BE2C (cell line): ENCODE results near the gene CTDSPL.

Experiments used
- DNase-seq: peaks from one replicate; pipeline ENCODE4 v3.0.0-alpha.2; 2020
- H3K27me3 ChIP-seq: fragments of 250-450 bp; sonication (Bioruptor Pico); 2 replicates; pipeline ENCODE4 v1.5.1; 2020; ENCODE audit warnings: mild to moderate bottlenecking
- H3K36me3 ChIP-seq: fragments of 250-450 bp; sonication (Bioruptor Pico); 2 replicates; pipeline ENCODE4 v1.5.1; 2020; ENCODE audit warnings: mild to moderate bottlenecking
- H3K4me1 ChIP-seq: fragments of 250-450 bp; sonication (Bioruptor Pico); 2 replicates; pipeline ENCODE4 v1.5.1; 2020
- H3K4me3 ChIP-seq: 2 replicates; pipeline ENCODE4 v1.5.1; 2011; ENCODE audit warnings: low read depth, low read length
- H3K9me3 ChIP-seq: fragments of 250-450 bp; sonication (Bioruptor Pico); 2 replicates; pipeline ENCODE4 v1.5.1; 2020
- TF ChIP-seq, protein P1 (sequence below): IDR thresholded peaks from 2 replicates; pipeline ENCODE4 v1.5.1; 2012; ENCODE audit warnings: mild to moderate bottlenecking, low read depth, low read length

Gene CTDSPL

DNA sequence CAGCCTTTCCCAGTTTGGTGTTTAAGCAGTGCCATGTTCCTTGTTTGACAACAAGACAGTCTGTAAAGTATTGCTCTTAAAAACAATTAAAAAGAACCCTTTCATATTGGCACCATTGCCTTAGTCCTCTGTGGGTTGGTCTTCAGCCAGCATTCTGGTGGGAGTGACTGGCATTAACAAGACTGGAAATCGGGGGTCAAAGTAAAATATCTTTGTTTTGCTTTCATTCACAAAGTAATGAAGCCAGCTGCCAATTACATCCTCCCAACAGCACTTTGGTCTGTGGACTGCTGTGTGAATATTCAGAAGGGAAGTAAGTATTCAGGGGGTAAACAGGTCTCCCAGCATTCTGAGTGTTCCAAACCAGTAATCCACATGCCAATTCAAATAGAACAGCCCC, 120.7 kb downstream of the CTDSPL start:
- Histone ChIP-seq H3K27me3 (no peaks in the 10 kb centered on the region), H3K9me3 (no peaks in the 10 kb centered on the region), H3K36me3 (no peaks in the 10 kb centered on the region), H3K4me1 (no peaks in the 10 kb centered on the region), H3K4me3 (no peak overlapping the region)
- TF ChIP-seq, protein P1, sequence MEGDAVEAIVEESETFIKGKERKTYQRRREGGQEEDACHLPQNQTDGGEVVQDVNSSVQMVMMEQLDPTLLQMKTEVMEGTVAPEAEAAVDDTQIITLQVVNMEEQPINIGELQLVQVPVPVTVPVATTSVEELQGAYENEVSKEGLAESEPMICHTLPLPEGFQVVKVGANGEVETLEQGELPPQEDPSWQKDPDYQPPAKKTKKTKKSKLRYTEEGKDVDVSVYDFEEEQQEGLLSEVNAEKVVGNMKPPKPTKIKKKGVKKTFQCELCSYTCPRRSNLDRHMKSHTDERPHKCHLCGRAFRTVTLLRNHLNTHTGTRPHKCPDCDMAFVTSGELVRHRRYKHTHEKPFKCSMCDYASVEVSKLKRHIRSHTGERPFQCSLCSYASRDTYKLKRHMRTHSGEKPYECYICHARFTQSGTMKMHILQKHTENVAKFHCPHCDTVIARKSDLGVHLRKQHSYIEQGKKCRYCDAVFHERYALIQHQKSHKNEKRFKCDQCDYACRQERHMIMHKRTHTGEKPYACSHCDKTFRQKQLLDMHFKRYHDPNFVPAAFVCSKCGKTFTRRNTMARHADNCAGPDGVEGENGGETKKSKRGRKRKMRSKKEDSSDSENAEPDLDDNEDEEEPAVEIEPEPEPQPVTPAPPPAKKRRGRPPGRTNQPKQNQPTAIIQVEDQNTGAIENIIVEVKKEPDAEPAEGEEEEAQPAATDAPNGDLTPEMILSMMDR, result no peak
- no peak for DNase-seq

DNA sequence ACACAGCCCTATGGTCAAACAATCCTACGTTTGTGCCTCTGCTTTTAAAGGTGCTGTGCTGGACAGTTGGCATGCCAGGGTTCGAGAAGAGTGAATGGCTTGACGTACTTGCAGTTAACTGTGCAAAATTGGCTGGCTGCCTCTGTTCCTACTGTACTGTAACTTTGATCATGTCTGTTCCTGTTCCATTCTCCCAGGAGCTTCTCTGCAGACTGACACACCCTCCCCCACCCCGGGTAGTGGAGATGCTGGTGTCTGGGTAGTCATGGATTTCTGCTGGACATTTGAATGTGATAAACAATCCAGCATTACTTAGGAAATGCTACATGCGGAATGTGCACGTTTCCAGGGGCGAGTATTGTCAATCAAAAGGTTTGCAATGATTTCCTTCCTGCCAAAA, 122.4 kb downstream of the CTDSPL start:
- no peak overlapping the region for H3K4me3 ChIP-seq
- DNase-seq, result no peak
- H3K9me3 ChIP-seq, result no peaks in the 10 kb centered on the region
- H3K4me1 ChIP-seq, result no peaks in the 10 kb centered on the region
- TF ChIP-seq, protein P1, result no peak
- no peaks in the 10 kb centered on the region for H3K27me3 ChIP-seq
- H3K36me3 ChIP-seq, result no peaks in the 10 kb centered on the region

DNA sequence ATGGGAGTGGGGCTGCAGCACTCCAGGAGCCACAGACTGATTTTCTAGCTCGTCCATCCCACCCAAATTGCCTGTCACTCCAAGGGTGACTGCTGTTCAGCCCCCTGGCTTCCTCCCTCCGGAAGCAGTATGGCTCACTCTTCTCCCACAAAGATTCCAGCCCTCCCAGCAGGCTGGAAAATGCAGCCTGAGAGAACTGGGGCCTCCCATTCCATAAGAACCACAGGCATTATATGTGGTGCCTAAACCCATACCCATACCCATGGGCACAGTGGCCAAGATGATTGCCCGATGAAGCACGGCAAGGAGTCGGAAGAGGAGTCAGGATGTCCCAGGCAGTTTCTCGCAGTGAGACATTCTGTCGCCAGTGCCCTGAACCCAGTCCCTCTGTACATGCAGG, 122.9 kb downstream of the CTDSPL start:
- no peaks in the 10 kb centered on the region for H3K36me3 ChIP-seq
- no peaks in the 10 kb centered on the region for H3K9me3 ChIP-seq
- TF ChIP-seq, protein P1, result no peak
- no peak for DNase-seq
- no peaks in the 10 kb centered on the region for H3K4me1 ChIP-seq
- no peaks in the 10 kb centered on the region for H3K27me3 ChIP-seq
- no peak overlapping the region for H3K4me3 ChIP-seq

DNA sequence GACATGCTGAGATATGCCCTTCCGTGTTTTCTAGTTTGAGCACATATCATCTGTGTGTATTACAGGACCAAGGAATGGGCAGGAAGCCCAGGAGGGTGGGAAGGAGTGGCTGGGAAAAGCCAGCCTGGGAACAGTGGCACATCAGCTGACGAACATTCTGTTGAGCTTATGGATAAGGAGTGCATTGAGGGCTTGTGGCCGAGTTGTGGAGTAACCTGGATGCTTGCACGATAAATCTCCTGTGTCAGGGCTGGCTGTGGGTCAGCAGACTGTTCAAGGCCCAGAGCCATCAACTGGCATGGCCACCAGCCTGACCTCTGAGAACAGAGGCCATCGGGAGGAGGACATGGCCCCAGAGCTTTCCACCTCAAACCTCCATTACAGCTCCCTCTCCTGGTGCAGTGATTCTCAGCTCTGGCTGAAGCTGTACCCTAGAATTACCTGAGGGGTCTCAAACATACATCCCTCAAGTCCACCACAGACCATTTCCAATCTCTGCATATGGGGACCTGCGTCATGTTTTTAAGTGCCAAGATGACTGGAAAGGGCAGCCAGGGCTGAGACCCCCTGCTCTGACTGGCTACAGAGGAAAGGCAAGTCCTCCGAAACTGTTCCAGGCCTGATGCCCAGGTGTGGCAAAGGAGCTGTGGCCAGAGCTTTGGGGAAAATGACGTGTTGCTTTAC, 124.1 kb downstream of the CTDSPL start:
- Histone ChIP-seq H3K4me1 (no peaks in the 10 kb centered on the region), H3K4me3 (no peak overlapping the region), H3K36me3 (no peaks in the 10 kb centered on the region), H3K9me3 (no peaks in the 10 kb centered on the region), H3K27me3 (no peaks in the 10 kb centered on the region)
- TF ChIP-seq, protein P1, result no peak
- no peak for DNase-seq

DNA sequence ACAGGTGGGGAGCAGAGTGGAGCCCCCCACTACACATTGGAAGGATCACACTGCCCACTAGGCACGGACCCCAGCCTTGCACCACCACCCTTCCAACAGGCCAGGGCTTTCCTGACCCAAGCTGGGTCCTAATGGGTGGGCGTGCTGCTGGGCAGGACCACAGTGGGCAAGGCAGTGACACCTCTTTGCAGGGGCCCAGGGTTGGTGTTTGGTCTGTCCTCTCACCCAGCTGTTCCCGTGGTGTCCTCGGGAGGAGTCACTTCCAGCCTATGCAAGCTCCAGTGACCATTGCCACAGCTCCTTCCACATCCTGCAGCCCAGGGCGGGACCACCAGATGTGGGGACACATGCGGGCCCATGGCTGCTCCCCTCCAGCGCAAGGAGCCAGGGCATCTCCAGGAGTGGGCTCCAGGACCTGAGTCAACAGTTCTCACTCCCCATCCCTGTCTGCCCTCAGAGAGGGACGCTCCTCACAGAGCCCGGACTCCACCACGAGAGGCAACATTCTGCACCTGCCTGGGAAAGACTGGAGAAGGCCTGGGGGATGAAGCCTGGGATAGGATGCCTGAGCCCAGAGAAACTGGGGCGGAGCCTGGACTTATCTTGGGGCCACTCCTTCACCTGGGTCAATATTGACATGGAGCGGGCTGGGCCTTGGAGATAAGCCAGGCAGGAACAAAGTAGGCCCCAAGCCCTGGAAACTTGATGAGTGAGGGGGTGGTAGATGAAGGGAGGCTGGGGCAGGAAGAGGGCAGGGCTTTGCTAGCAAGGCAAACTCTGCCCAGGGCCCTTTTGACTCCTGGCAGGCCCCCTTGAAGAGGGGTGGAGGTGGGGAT, 125.0 kb downstream of the CTDSPL start:
- H3K4me3 ChIP-seq, result no peak overlapping the region
- no peak for DNase-seq
- no peaks in the 10 kb centered on the region for H3K36me3 ChIP-seq
- no peaks in the 10 kb centered on the region for H3K27me3 ChIP-seq
- no peaks in the 10 kb centered on the region for H3K9me3 ChIP-seq
- H3K4me1 ChIP-seq, result no peaks in the 10 kb centered on the region
- TF ChIP-seq, protein P1, result no peak

DNA sequence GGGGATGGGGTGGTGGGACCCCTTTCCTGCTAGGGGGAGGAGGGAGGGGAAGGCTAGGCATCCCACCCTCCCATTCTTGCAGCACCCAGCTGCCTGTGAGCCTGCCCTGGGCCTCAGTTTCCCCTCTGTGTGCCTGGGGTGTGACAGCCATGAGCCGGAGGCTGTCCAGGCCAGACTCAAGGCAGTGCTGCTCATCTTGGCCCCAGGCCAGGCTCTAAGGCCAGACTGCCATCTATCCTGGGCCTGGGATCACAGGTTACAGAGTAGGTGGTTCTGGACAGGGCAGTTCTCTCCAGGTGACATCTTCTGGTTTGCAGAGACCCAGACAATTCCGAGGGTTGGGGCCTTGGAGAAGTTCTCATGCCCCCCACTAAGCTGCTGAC, 125.6 kb downstream of the CTDSPL start:
- H3K36me3 ChIP-seq, result no peaks in the 10 kb centered on the region
- no peaks in the 10 kb centered on the region for H3K9me3 ChIP-seq
- DNase-seq, result no peak
- H3K27me3 ChIP-seq, result no peaks in the 10 kb centered on the region
- no peak overlapping the region for H3K4me3 ChIP-seq
- TF ChIP-seq, protein P1, result no peak
- H3K4me1 ChIP-seq, result no peaks in the 10 kb centered on the region
